ENCODE data around the gene PCYT1A.

DNA sequence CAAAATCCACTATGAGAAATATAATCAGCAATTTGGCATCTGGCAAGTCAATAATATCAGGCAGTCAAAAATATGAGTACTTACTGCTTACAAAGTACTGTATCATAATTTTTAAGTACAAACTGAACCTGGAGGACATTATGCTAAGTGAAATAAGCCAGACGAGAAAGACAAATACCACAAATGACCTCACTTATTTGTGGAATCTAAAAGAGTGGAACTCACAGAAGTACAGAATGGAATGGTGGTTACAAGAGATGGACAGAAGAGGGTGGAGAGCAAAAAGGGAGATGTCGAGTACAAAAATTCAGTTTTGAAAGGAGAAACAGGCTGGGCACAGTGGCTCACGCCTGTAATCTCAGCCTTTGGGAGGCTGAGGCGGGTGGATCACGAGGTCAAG lies 12.4 kb downstream of the PCYT1A start:
- TF ChIP-seq CTCF (IDR thresholded peaks at IDR 0.05; ENCODE audit: insufficient read depth, low read length, poor library complexity, severe bottlenecking) (no peak), EZH2phosphoT487 (conservative IDR thresholded peaks at IDR 0.05; ENCODE audit: low read length) (no peak)
